ENCODE results near the gene DPCD. TPM values are rescaled to one million over a fixed set of nuclear protein-coding genes. Genes with fewer than 3 reads are reported as not detected.

The DPCD gene
- total and polyA plus RNA-seq, 2 donors = 13.9 to 21.9 TPM

DNA sequence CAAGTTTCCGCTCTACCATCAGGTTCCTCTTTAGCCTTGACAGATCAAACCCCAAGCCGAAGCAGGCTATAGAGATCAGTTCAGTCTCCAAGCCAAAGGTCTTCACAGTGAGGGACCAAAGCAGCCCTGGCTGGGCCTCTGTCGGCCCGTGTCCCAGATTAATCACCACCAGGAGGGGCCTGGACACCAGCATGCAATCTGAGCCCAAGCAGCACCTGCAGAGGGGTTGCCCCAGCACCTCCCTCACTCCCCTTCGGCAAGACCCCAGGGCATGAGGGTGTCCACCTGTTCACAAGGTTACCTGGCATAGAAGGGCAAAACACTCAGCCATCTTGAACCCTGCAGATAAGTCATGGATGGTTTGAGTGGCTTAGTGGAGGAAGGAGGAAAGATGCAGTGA is 70.9 kb downstream of the DPCD start:
- no peak for DNase-seq (ENCODE audit: extremely low spot score)
- WGBS = 86% methylated on average over 5 of the region's 5 CpGs
- H3K4me1 ChIP-seq (ENCODE audit: insufficient read depth) = no peaks in the 10 kb centered on the region
- no peak overlapping the region for H3K27ac ChIP-seq (ENCODE audit: low read depth)
- H3K36me3 ChIP-seq (ENCODE audit: insufficient read depth) = peaks cover 4% of the 10 kb centered on the region
- H3K4me3 ChIP-seq (ENCODE audit: low read depth, low read length) = no peak overlapping the region

Small RNAs within 50 kb of the gene (small RNA-seq; reads per million reads assigned to genes)
- not detected for gene MIR3158-1
- not detected for gene RNU6-1165P

Other genes with a start within 250 kb of the DPCD start
- gene BTRC, start 234.2 kb upstream of the DPCD start, total RNA-seq = 17.0 TPM
- gene BTRC, start 234.2 kb upstream of the DPCD start, polyA plus RNA-seq = 8.5 TPM
- gene POLL, start 64 bp upstream of the DPCD start, total RNA-seq = 10.4 TPM
- 27.6 TPM for gene POLL, start 64 bp upstream of the DPCD start, polyA plus RNA-seq
- 47.2 TPM for gene FBXW4, start 106.8 kb downstream of the DPCD start, total RNA-seq
- 55.5 TPM for gene FBXW4, start 106.8 kb downstream of the DPCD start, polyA plus RNA-seq
- not detected for gene FGF8, start 187.8 kb downstream of the DPCD start, total RNA-seq
- not detected for gene FGF8, start 187.8 kb downstream of the DPCD start, polyA plus RNA-seq
- gene NPM3, start 195.1 kb downstream of the DPCD start, total RNA-seq = 30.6 TPM
- gene NPM3, start 195.1 kb downstream of the DPCD start, polyA plus RNA-seq = 36.8 TPM
- gene OGA, start 230.1 kb downstream of the DPCD start, total RNA-seq = 240 TPM
- 56.8 TPM for gene OGA, start 230.1 kb downstream of the DPCD start, polyA plus RNA-seq